Heart right ventricle (tissue), 16 donors: ENCODE measurements around the gene ITSN2. TPM values are rescaled to one million over a fixed set of nuclear protein-coding genes. Genes with fewer than 3 reads are reported as not detected.

Experiments used
- ATAC-seq, 8 donors: fragments of 200-7000 bp; cut with Tn5 transposase; one replicate each; pipeline ENCODE4 v1.9.1; 2020; ENCODE audit warnings: mild to moderate bottlenecking in 8 of 8, moderate library complexity in 8 of 8, moderate number of reproducible peaks in 1 of 8
- DNase-seq, 2 donors: peaks; one replicate each; pipeline ENCODE4 v3.0.0-alpha.2; 2020
- H3K27ac ChIP-seq, 10 donors: fragments of 200-600 bp; sonication (generic) in 2 of 10; one replicate each; pipeline versions ENCODE4 v1.5.0 to v1.8.0; 2020 to 2022; ENCODE audit warnings: mild to moderate bottlenecking in 3 of 10
- H3K27me3 ChIP-seq, 7 donors: fragments of 200-600 bp; one replicate each; pipeline ENCODE4 v1.8.0; 2021 to 2022; ENCODE audit warnings: mild to moderate bottlenecking in 2 of 7
- H3K36me3 ChIP-seq, 9 donors: fragments of 200-600 bp; sonication (generic) in 1 of 9; one replicate each; pipeline versions ENCODE4 v1.5.0 to v1.8.0; 2020 to 2022; ENCODE audit warnings: mild to moderate bottlenecking in 2 of 9
- H3K4me1 ChIP-seq, 9 donors: fragments of 200-600 bp; sonication (generic) in 1 of 9; one replicate each; pipeline versions ENCODE4 v1.5.0 to v1.8.0; 2020 to 2022; ENCODE audit warnings: mild to moderate bottlenecking in 4 of 9
- H3K4me3 ChIP-seq, 10 donors: fragments of 200-600 bp; sonication (generic) in 2 of 10; one replicate each; pipeline versions ENCODE4 v1.5.0 to v1.8.0; 2020 to 2022; ENCODE audit warnings: mild to moderate bottlenecking in 7 of 10, moderate library complexity in 2 of 10
- H3K9me3 ChIP-seq, 11 donors: fragments of 200-600 bp in 10 of 11; sonication (generic) in 2 of 11; one replicate each; pipeline versions ENCODE4 v1.5.0 to v1.8.0; 2013 to 2022; ENCODE audit warnings: mild to moderate bottlenecking in 2 of 11, control low read depth in 1 of 11, moderate library complexity in 1 of 11
- WGBS, 2 donors: extraction: QIAGEN DNeasy Blood & Tissue Kit; methylation state at CpG; one replicate each; pipeline ENCODE4 v1.1.7; 2013; ENCODE audit warnings: inconsistent platforms in 1 of 2; 5-methylcytosine and 5-hydroxymethylcytosine counted together
- intact Hi-C, 10 donors: fragments of 100-400 bp; cut with DNase I; formaldehyde crosslinking; loops; one replicate each; pipeline versions ENCODE4 v1.11.1 to v1.14.2; 2022
- polyA plus RNA-seq, 2 donors: library from polyadenylated mRNA; stranded (reverse); fragments of 200-250 nt; gene quantifications; one replicate each; pipeline ENCODE4 v1.2.3, GENCODE V29; 2013
- total RNA-seq, 10 donors: library from RNA; stranded (reverse); fragmentation: NEBNext Ultra II Directional in 3 of 10; extraction: Animal tissue kit (Norgen Biotek cat#: 25700) in 3 of 10; gene quantifications; one replicate each; pipeline versions ENCODE4 v1.2.1 to v1.2.4, GENCODE V29; 2021 to 2023
- TF ChIP-seq, protein P1 (sequence below), 9 donors: fragments of 200-600 bp; sonication (generic) in 2 of 9; IDR thresholded peaks; one replicate each; pipeline versions ENCODE4 v1.5.0 to v1.8.0; 2021 to 2022; ENCODE audit warnings: antibody characterized with exemption in 9 of 9, mild to moderate bottlenecking in 5 of 9, moderate library complexity in 1 of 9
- donor health status: Arrhythmogenic right ventricular cardiomyopathy.
- donor health status: ischemic (EF 13 %, LVEDD 7.1; RV severe dilation, severe dysfunction).
- donor health status: healthy with polysubstance abuse.
- donor health status: DM: no; HTN: yes; CAD: no.
- donor health status: DM: no; HTN: no; CAD: no.
- donor health status: ischemic (EF 25% LVEDD 6.9; RV normal size, moderate dysfunction).
- donor health status: ischemic (EF 25% LVEDD 5.7; RV mildly dilated, moderate dysfunction).
- donor health status: healthy.
- donor health status: DM: yes; HTN: yes; CAD: no.
- donor health status: Ischemic cardiomyopathy.
- donor health status: ischemic (EF 35%, LVEDD 5.7; RV mildly dilated, moderate dysfunction).
- donor health status: nonischemic (EF 11% LVEDD 7.7; RV severe dilation, severe dysfunction).
- donor health status: DM: yes; HTN: yes; CAD: no.
- donor health status: PGD.
- donor health status: ischemic (EF 29% LVEDD 5.4; RV normal size, mild dysfunction).
- donor health status: nonischemic (EF 23%, LVEDD 6.1; RV moderate dilation, normal function).

Gene ITSN2
- total and polyA plus RNA-seq, 12 donors, result 16.8 to 49.8 (median 38.2) TPM

GRCh38 chr2:24276349-24276899 lies 83.9 kb downstream of the ITSN2 start:
- 48 to 57% methylated on average over 4 of the region's 4 CpGs for WGBS, 2 donors
- DNase-seq, result no peak
- Histone ChIP-seq H3K27ac (peak overlapping the region in 1 of 10 donors; percentile 38), H3K4me1 (peaks cover 0 to 34% (median 9%) of the 10 kb centered on the region in 9 donors), H3K9me3 (no peaks in the 10 kb centered on the region), H3K4me3 (no peak overlapping the region), H3K27me3 (no peaks in the 10 kb centered on the region), H3K36me3 (peaks cover 0 to 91% (median 35%) of the 10 kb centered on the region in 9 donors)
- intact Hi-C loops, result no loop called here
- ATAC-seq, result no peak
- TF ChIP-seq, protein P1, sequence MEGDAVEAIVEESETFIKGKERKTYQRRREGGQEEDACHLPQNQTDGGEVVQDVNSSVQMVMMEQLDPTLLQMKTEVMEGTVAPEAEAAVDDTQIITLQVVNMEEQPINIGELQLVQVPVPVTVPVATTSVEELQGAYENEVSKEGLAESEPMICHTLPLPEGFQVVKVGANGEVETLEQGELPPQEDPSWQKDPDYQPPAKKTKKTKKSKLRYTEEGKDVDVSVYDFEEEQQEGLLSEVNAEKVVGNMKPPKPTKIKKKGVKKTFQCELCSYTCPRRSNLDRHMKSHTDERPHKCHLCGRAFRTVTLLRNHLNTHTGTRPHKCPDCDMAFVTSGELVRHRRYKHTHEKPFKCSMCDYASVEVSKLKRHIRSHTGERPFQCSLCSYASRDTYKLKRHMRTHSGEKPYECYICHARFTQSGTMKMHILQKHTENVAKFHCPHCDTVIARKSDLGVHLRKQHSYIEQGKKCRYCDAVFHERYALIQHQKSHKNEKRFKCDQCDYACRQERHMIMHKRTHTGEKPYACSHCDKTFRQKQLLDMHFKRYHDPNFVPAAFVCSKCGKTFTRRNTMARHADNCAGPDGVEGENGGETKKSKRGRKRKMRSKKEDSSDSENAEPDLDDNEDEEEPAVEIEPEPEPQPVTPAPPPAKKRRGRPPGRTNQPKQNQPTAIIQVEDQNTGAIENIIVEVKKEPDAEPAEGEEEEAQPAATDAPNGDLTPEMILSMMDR (IDR thresholded peaks at IDR 0.05), result no peak

- no peaks in the 10 kb centered on the region for H3K27me3 ChIP-seq
- no peak overlapping the region for H3K4me3 ChIP-seq
- no peaks in the 10 kb centered on the region for H3K9me3 ChIP-seq
- TF ChIP-seq, protein P1 (IDR thresholded peaks at IDR 0.05), result no peak
- peaks cover 0 to 92% (median 41%) of the 10 kb centered on the region in 9 donors for H3K36me3 ChIP-seq
- ATAC-seq, result no peak
- DNase-seq, result no peak
- H3K27ac ChIP-seq, result no peak overlapping the region
- peaks cover 0 to 34% (median 9%) of the 10 kb centered on the region in 9 donors for H3K4me1 ChIP-seq
- intact Hi-C loops, result no loop called here
Observed at GRCh38 chr2:24274809-24275208, 85.5 kb downstream of the ITSN2 start.

- Histone ChIP-seq H3K36me3 (peaks cover 0 to 92% (median 47%) of the 10 kb centered on the region in 9 donors), H3K4me1 (peaks cover 0 to 34% (median 9%) of the 10 kb centered on the region in 9 donors), H3K27me3 (no peaks in the 10 kb centered on the region), H3K27ac (no peak overlapping the region), H3K9me3 (no peaks in the 10 kb centered on the region), H3K4me3 (no peak overlapping the region)
- 88 to 89% methylated on average over 2 of the region's 2 CpGs for WGBS, 2 donors
- intact Hi-C loops, result no loop called here
- TF ChIP-seq, protein P1 (IDR thresholded peaks at IDR 0.05), result no peak
- DNase-seq, result no peak
- ATAC-seq, result no peak
Observed at GRCh38 chr2:24273598-24273997, 86.7 kb downstream of the ITSN2 start.

DNA sequence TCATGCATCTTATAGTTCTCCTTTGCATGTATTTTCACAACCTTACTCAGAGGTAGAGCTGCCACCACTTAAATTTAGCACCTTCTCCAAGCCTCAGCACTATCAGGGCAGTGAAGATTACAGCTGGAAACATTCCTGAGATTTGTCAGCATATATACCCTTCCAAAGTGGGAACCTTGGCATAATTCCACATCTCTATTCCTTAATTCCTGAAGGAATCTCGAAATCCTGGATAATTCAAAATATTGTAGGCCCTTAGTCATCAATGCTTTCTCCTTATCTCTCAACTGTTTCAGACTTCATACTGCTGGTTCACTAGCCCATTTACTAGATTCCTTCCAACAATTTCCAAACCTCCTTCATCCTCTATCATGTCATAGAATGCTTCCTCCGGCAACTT lies 87.4 kb downstream of the ITSN2 start:
- TF ChIP-seq, protein P1 (IDR thresholded peaks at IDR 0.05), result no peak
- Histone ChIP-seq H3K27me3 (no peaks in the 10 kb centered on the region), H3K4me3 (no peak overlapping the region), H3K27ac (peak overlapping the region in 1 of 10 donors; percentile 1), H3K9me3 (no peaks in the 10 kb centered on the region), H3K36me3 (peaks cover 0 to 95% (median 47%) of the 10 kb centered on the region in 9 donors), H3K4me1 (peaks cover 0 to 34% (median 9%) of the 10 kb centered on the region in 9 donors)
- WGBS, 2 donors, result 48 to 63% methylated on average over 2 of the region's 2 CpGs
- no peak for DNase-seq
- peak in 1 of 8 donors; percentile 42 for ATAC-seq
- intact Hi-C loops, result no loop called here
